ENCODE measurements around the gene DAPK3.
A peak's percentile ranks its signal among the peaks of the same experiment; 100 is the strongest.
"Not testable (repeated sequence)": the region's sequence is repeated elsewhere in the genome, so short reads cannot be mapped to it uniquely, and the experiment has no call there.

Gene DAPK3

GRCh38 chr19:3952755-3953276 lies 18.1 kb downstream of the DAPK3 start:
- ATAC-seq: not testable (repeated sequence)

GRCh38 chr19:3950871-3951861 lies 19.7 kb downstream of the DAPK3 start:
- TF ChIP-seq ZC3H10 (CRISPR knock-in tag; IDR thresholded peaks at IDR 0.05) (no peak), ZFP30 (CRISPR knock-in tag; IDR thresholded peaks at IDR 0.05) (no peak), ZNF8 (CRISPR knock-in tag; IDR thresholded peaks at IDR 0.05) (no peak), PATZ1 (CRISPR knock-in tag; IDR thresholded peaks at IDR 0.05; ENCODE audit: borderline replicate concordance) (no peak), PPARA (CRISPR knock-in tag; IDR thresholded peaks at IDR 0.05; ENCODE audit: borderline replicate concordance) (no peak), ZNF70 (CRISPR knock-in tag; IDR thresholded peaks at IDR 0.05) (no peak), TOX (CRISPR knock-in tag; IDR thresholded peaks at IDR 0.05; ENCODE audit: borderline replicate concordance) (no peak), ARNTL (CRISPR knock-in tag; IDR thresholded peaks at IDR 0.05; ENCODE audit: borderline replicate concordance, low read depth) (no peak)

GRCh38 chr19:3949997-3950859 lies 20.7 kb downstream of the DAPK3 start:
- no peak for TF ChIP-seq TSHZ2 (CRISPR knock-in tag; IDR thresholded peaks at IDR 0.05)
- TF ChIP-seq RARB (CRISPR knock-in tag; IDR thresholded peaks at IDR 0.05): no peak
- TF ChIP-seq ESRRG (CRISPR knock-in tag; IDR thresholded peaks at IDR 0.05): no peak
- TF ChIP-seq SNAI2 (CRISPR knock-in tag; IDR thresholded peaks at IDR 0.05): no peak
- no peak for TF ChIP-seq TCF4 (CRISPR knock-in tag; IDR thresholded peaks at IDR 0.05; ENCODE audit: borderline replicate concordance)
- TF ChIP-seq ZFP30 (CRISPR knock-in tag; IDR thresholded peaks at IDR 0.05): no peak
- TF ChIP-seq PATZ1 (CRISPR knock-in tag; IDR thresholded peaks at IDR 0.05; ENCODE audit: borderline replicate concordance): no peak
- no peak for TF ChIP-seq CREB5 (CRISPR knock-in tag; IDR thresholded peaks at IDR 0.05; ENCODE audit: low read depth)
- TF ChIP-seq ARNTL (CRISPR knock-in tag; IDR thresholded peaks at IDR 0.05; ENCODE audit: borderline replicate concordance, low read depth): no peak
- no peak for TF ChIP-seq ZNF70 (CRISPR knock-in tag; IDR thresholded peaks at IDR 0.05)
- TF ChIP-seq ZNF565 (CRISPR knock-in tag; conservative IDR thresholded peaks at IDR 0.05; ENCODE audit: low read depth): no peak
- no peak for ATAC-seq

More at GRCh38 chr19:3950871-3951861, 19.7 kb downstream of the DAPK3 start:
- ATAC-seq: peak; percentile 10; the same call in 2 of the 3 replicates

- no peak for ATAC-seq
- TF ChIP-seq TSHZ2 (CRISPR knock-in tag; IDR thresholded peaks at IDR 0.05): no peak
- no peak for TF ChIP-seq ZFP30 (CRISPR knock-in tag; IDR thresholded peaks at IDR 0.05)
- TF ChIP-seq PATZ1 (CRISPR knock-in tag; IDR thresholded peaks at IDR 0.05; ENCODE audit: borderline replicate concordance): no peak
- no peak for TF ChIP-seq ZFP3 (CRISPR knock-in tag; IDR thresholded peaks at IDR 0.05)
- no peak for TF ChIP-seq BACH2 (CRISPR knock-in tag; IDR thresholded peaks at IDR 0.05; ENCODE audit: borderline replicate concordance)
- TF ChIP-seq ZNF70 (CRISPR knock-in tag; IDR thresholded peaks at IDR 0.05): no peak
- TF ChIP-seq TOX (CRISPR knock-in tag; IDR thresholded peaks at IDR 0.05; ENCODE audit: borderline replicate concordance): no peak
- TF ChIP-seq CSDC2 (CRISPR knock-in tag; IDR thresholded peaks at IDR 0.05): no peak
Measured at GRCh38 chr19:3949294-3949693, 21.6 kb downstream of the DAPK3 start.
